Neural cell (in vitro differentiated cells): ENCODE data around the gene CUBN. TPM values are rescaled to one million over a fixed set of nuclear protein-coding genes. Genes with fewer than 3 reads are reported as not detected.

Source experiments
- H2AFZ ChIP-seq: fragments of 200-600, 300-800 bp; sonication (generic), shearing (Covaris generic); 2 replicates; pipeline ENCODE4 v1.6.0; 2014; ENCODE audit warnings: low read depth, mild to moderate bottlenecking, antibody characterized with exemption, low read length, moderate library complexity
- H3F3A ChIP-seq: fragments of 200-600 bp; shearing (Covaris generic); 2 replicates; pipeline ENCODE4 v1.6.1; 2016; ENCODE audit warnings: mild to moderate bottlenecking, moderate library complexity, mixed read lengths, antibody characterized with exemption, low read length; ENCODE audit not compliant: insufficient read depth, poor library complexity, severe bottlenecking
- H3K27ac ChIP-seq: fragments of 200-600, 300-800 bp; sonication (generic), shearing (Covaris generic); 2 replicates; pipeline ENCODE4 v1.5.1; 2014; ENCODE audit warnings: mild to moderate bottlenecking, low read length, moderate library complexity
- H3K27me3 ChIP-seq: fragments of 300-800, 200-600 bp; sonication (generic), shearing (Covaris generic); 2 replicates; pipeline ENCODE4 v1.6.0; 2014; ENCODE audit warnings: mild to moderate bottlenecking, low read depth, low read length, moderate library complexity; ENCODE audit not compliant: insufficient read depth
- H3K36me3 ChIP-seq: fragments of 300-800, 200-600 bp; sonication (generic), shearing (Covaris generic); 2 replicates; pipeline ENCODE4 v1.5.1; 2014; ENCODE audit warnings: mild to moderate bottlenecking, antibody characterized with exemption, low read length, moderate library complexity; ENCODE audit not compliant: insufficient read depth
- H3K4me2 ChIP-seq: fragments of 300-800, 200-600 bp; sonication (generic), shearing (Covaris generic); 2 replicates; pipeline ENCODE4 v1.6.0; 2014; ENCODE audit warnings: mild to moderate bottlenecking, low read length
- H3K4me3 ChIP-seq: fragments of 300-800, 200-600 bp; sonication (generic), shearing (Covaris generic); 2 replicates; pipeline ENCODE4 v1.5.1; 2014; ENCODE audit warnings: mild to moderate bottlenecking, low read length, moderate library complexity
- H3K79me2 ChIP-seq: fragments of 200-600 bp; shearing (Covaris generic); replicated peaks from 2 replicates; pipeline ENCODE4 v1.6.0; 2014; ENCODE audit warnings: mild to moderate bottlenecking, low read length, moderate library complexity; ENCODE audit not compliant: insufficient read depth
- H3K9ac ChIP-seq: fragments of 300-800, 200-600 bp; sonication (generic), shearing (Covaris generic); 2 replicates; pipeline ENCODE4 v1.6.1; 2016; ENCODE audit warnings: mild to moderate bottlenecking, low read length, mixed read lengths
- H3K9me2 ChIP-seq: fragments of 200-600 bp; shearing (Covaris generic); 2 replicates; pipeline ENCODE4 v1.6.1; 2016; ENCODE audit warnings: mild to moderate bottlenecking, low read length, mixed read lengths; ENCODE audit not compliant: insufficient read depth
- H3K9me3 ChIP-seq: fragments of 200-600, 300-800 bp; sonication (generic), shearing (Covaris generic); 2 replicates; pipeline ENCODE4 v1.6.1; 2016; ENCODE audit warnings: mild to moderate bottlenecking, mixed run types, low read length, moderate library complexity, mixed read lengths
- H4K20me1 ChIP-seq: fragments of 200-600 bp; shearing (Covaris generic); 2 replicates; pipeline ENCODE4 v1.6.1; 2016; ENCODE audit warnings: mild to moderate bottlenecking, mixed run types; ENCODE audit not compliant: insufficient read depth
- CTCF ChIP-seq: fragments of 450-650 bp; IDR thresholded peaks from 2 replicates; pipeline ENCODE4 v1.5.1; 2014; ENCODE audit warnings: antibody characterized with exemption, mild to moderate bottlenecking, moderate library complexity; ENCODE audit not compliant: poor library complexity, severe bottlenecking
- EP300 ChIP-seq: fragments of 450-650 bp; conservative IDR thresholded peaks from 2 replicates; pipeline ENCODE4 v1.6.1; 2014; ENCODE audit warnings: antibody characterized with exemption, mild to moderate bottlenecking, moderate library complexity; ENCODE audit not compliant: poor library complexity, severe bottlenecking
- EZH2 ChIP-seq: fragments of 200-600, 300-800 bp; shearing (Covaris generic), sonication (generic); IDR thresholded peaks from 2 replicates; pipeline ENCODE4 v1.6.1; 2014; ENCODE audit warnings: antibody characterized with exemption, low read length, borderline replicate concordance, mild to moderate bottlenecking; ENCODE audit not compliant: insufficient read depth, poor library complexity, severe bottlenecking
- MXI1 ChIP-seq: fragments of 450-650 bp; conservative IDR thresholded peaks from 2 replicates; pipeline ENCODE4 v1.6.1; 2014; ENCODE audit warnings: antibody characterized with exemption, mild to moderate bottlenecking; ENCODE audit not compliant: poor library complexity, severe bottlenecking
- POLR2AphosphoS5 ChIP-seq: IDR thresholded peaks from 2 replicates; pipeline ENCODE4 v1.6.1; 2012
- RAD21 ChIP-seq: fragments of 450-650 bp; conservative IDR thresholded peaks from 2 replicates; pipeline ENCODE4 v1.6.1; 2014; ENCODE audit warnings: antibody characterized with exemption, mild to moderate bottlenecking, moderate library complexity
- REST ChIP-seq: IDR thresholded peaks from 2 replicates; pipeline ENCODE4 v1.6.1; 2012; ENCODE audit warnings: borderline replicate concordance
- SMC3 ChIP-seq: fragments of 450-650 bp; conservative IDR thresholded peaks from 2 replicates; pipeline ENCODE4 v1.6.1; 2014; ENCODE audit warnings: antibody characterized with exemption, mild to moderate bottlenecking, moderate library complexity; ENCODE audit not compliant: poor library complexity
- TAF1 ChIP-seq: IDR thresholded peaks from 2 replicates; pipeline ENCODE4 v1.6.1; 2012; ENCODE audit warnings: low read depth
- polyA plus RNA-seq: library from polyadenylated mRNA; depleted of rRNA; stranded (reverse); fragments of >200 nt; gene quantifications from 2 replicates; pipeline ENCODE4 v1.2.3, GENCODE V29; 2014

The CUBN gene
- polyA plus RNA-seq, 1 donor from 2014 or later: 7.1 TPM

GRCh38 chr10:16809074-16809718, 320.4 kb downstream of the CUBN start:
- peaks cover 5% of the 10 kb centered on the region for H3K79me2 ChIP-seq
- H3F3A ChIP-seq: no peaks in the 10 kb centered on the region
- no peaks in the 10 kb centered on the region for H3K36me3 ChIP-seq
- no peaks in the 10 kb centered on the region for H4K20me1 ChIP-seq
- H3K4me2 ChIP-seq: no peak overlapping the region
- no peak overlapping the region for H3K9ac ChIP-seq
- no peak overlapping the region for H2AFZ ChIP-seq
- no peaks in the 10 kb centered on the region for H3K27me3 ChIP-seq
- no peak for TF ChIP-seq MXI1
- TF ChIP-seq SMC3: no peak
- TF ChIP-seq REST: no peak
- no peak for TF ChIP-seq CTCF
- TF ChIP-seq RAD21: no peak
- TF ChIP-seq POLR2AphosphoS5: no peak
- no peak for TF ChIP-seq TAF1
- no peak for TF ChIP-seq EP300
- TF ChIP-seq EZH2: no peak
- H3K27ac ChIP-seq: no peak overlapping the region
- no peaks in the 10 kb centered on the region for H3K9me2 ChIP-seq
- H3K4me3 ChIP-seq: no peak overlapping the region
- H3K9me3 ChIP-seq: no peaks in the 10 kb centered on the region

- TF ChIP-seq POLR2AphosphoS5: no peak
- TF ChIP-seq REST: no peak
- TF ChIP-seq EZH2: no peak
- no peak for TF ChIP-seq SMC3
- no peak for TF ChIP-seq EP300
- TF ChIP-seq MXI1: no peak
- TF ChIP-seq TAF1: no peak
- TF ChIP-seq RAD21: no peak
- no peak for TF ChIP-seq CTCF
- H3K36me3 ChIP-seq: no peaks in the 10 kb centered on the region
- H3K9me3 ChIP-seq: no peaks in the 10 kb centered on the region
- H3K9ac ChIP-seq: no peak overlapping the region
- no peak overlapping the region for H2AFZ ChIP-seq
- no peak overlapping the region for H3K4me3 ChIP-seq
- H3K79me2 ChIP-seq: no peaks in the 10 kb centered on the region
- no peaks in the 10 kb centered on the region for H3F3A ChIP-seq
- H3K27ac ChIP-seq: no peak overlapping the region
- H3K27me3 ChIP-seq: no peaks in the 10 kb centered on the region
- no peaks in the 10 kb centered on the region for H4K20me1 ChIP-seq
- no peak overlapping the region for H3K4me2 ChIP-seq
- no peaks in the 10 kb centered on the region for H3K9me2 ChIP-seq
These were observed 325.5 kb downstream of the CUBN start for GRCh38 chr10:16804123-16804522.
